ENCODE results near the gene AKAP6.

Gene AKAP6

DNA sequence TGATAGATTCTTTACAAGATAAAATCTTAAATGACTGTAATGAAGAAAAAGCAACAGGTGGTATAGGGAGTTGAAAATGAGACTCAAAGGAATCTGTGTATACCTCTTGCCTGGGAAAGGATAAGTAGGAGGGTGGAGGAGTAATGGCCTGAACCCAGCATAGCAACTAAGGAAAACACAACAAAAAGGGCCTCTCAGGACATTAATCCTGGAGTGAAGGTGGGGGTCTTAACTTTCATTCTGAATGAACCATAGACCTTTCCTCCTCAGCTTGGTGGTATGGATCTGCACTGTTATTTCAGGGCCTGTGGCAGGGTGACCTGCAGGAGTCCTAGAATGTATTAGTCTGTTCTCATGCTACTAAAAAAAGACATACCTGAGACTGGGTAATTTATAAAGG lies 185.6 kb downstream of the AKAP6 start:
- TF ChIP-seq, protein P1, sequence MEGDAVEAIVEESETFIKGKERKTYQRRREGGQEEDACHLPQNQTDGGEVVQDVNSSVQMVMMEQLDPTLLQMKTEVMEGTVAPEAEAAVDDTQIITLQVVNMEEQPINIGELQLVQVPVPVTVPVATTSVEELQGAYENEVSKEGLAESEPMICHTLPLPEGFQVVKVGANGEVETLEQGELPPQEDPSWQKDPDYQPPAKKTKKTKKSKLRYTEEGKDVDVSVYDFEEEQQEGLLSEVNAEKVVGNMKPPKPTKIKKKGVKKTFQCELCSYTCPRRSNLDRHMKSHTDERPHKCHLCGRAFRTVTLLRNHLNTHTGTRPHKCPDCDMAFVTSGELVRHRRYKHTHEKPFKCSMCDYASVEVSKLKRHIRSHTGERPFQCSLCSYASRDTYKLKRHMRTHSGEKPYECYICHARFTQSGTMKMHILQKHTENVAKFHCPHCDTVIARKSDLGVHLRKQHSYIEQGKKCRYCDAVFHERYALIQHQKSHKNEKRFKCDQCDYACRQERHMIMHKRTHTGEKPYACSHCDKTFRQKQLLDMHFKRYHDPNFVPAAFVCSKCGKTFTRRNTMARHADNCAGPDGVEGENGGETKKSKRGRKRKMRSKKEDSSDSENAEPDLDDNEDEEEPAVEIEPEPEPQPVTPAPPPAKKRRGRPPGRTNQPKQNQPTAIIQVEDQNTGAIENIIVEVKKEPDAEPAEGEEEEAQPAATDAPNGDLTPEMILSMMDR (IDR thresholded peaks at IDR 0.05; ENCODE audit: control insufficient read depth, extremely low read depth, insufficient read depth), result no peak
- H3K4me3 ChIP-seq (ENCODE audit: low read depth, low read length), result no peak overlapping the region
- DNase-seq (ENCODE audit: low read depth), result no peak

DNA sequence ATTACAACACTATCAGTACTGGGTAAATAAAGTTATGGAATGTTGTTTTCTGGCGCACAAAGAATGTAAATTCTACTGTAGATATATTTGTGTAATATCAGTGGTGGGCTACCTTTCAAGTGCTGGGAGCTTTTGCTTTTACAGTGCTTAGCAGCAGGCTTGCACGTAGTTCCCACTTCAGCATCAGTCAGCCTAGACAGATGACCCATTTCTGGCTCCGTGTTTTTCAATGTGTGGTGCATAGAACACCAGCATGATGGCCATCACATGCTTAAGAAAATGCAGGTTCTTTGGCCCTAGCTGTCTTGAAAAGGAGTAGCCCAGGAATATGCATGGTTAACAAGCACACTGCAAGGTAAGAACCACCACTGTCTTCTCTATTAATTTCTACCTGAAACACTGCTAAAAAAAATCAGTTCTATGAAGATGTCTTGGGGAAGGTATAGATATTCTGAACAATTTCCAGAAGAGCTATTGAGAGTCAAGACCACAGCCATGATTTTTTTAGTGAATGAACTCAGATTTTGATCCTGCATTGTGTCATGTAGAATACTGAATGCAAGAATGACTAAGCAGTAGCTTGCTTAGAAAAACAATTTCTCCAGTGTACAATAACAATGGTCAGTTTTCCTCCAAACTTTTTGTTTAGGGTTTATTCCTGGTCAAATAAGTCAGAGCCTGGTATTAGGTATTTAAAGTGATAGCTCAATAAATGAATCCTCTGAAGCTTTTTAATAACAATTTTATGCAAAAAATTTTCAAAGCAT lies 195.7 kb downstream of the AKAP6 start:
- DNase-seq (ENCODE audit: low read depth), result no peak
- TF ChIP-seq, protein P1 (IDR thresholded peaks at IDR 0.05; ENCODE audit: control insufficient read depth, extremely low read depth, insufficient read depth), result no peak
- no peak overlapping the region for H3K4me3 ChIP-seq (ENCODE audit: low read depth, low read length)

DNA sequence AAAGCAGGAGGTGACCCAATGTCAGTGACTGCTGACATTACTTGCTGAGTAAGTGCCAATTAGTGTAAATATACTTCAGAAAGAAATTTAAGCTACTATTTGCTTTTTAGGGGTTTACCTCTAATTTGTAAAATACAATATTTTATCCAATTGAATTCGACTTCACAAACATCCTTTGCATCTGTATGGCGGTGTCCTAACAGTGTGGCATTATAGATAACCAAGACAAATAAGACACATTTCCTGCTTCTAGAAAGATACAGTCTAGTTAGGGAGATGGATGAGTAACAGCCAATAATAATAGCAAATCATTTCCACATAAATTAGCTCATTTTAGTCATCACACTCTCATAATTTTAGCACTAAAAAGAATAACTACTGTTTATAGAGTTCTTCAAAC lies 196.5 kb downstream of the AKAP6 start:
- TF ChIP-seq, protein P1 (IDR thresholded peaks at IDR 0.05; ENCODE audit: control insufficient read depth, extremely low read depth, insufficient read depth), result no peak
- H3K4me3 ChIP-seq (ENCODE audit: low read depth, low read length), result no peak overlapping the region
- DNase-seq (ENCODE audit: low read depth), result no peak

DNA sequence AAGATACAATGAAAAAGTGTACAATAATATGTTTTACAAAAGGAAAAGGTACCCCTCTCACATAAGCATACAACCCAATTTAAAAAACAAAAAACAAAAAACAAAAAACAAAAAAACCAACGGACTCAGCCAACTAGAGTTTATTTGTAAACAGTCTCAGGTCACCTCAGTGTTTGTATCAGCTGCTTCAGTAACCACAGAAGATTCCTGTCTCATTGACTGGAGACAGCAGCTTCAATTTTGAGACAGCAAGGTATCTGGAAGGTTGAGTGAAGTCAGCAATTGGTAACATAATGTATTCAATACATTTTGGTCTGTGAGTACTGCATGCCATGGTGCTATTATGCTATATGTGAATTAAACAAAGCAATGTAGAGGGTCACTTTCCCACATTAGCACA lies 201.7 kb downstream of the AKAP6 start:
- DNase-seq (ENCODE audit: low read depth), result no peak
- H3K4me3 ChIP-seq (ENCODE audit: low read depth, low read length), result no peak overlapping the region
- TF ChIP-seq, protein P1 (IDR thresholded peaks at IDR 0.05; ENCODE audit: control insufficient read depth, extremely low read depth, insufficient read depth), result no peak

DNA sequence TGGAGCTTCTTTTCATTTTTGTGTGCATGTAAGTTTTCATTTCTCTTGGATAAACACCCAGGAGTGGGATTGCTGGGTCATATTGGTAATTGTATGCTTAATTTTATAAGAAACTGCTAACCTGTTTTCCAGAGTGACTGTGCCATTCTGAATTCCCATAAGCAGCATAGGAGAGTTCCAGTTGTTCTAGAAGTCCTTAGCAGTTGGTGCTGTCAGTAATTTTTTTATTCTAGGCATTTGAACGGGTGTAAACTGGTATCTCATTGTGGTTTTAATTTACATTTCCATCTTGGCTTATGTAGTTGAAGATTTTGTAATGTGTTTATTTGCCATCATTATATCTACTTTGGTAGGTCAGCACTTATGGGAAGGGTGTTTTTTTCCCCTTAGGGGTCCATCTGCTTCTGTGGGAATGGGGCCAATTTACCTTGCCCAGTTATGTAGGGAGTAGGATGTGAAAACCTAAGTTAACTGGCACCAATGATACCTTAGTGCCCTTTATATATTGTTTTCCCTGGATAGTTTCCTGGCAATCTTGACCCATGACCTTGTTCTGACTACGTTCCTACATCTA lies 202.9 kb downstream of the AKAP6 start:
- TF ChIP-seq, protein P1 (IDR thresholded peaks at IDR 0.05; ENCODE audit: control insufficient read depth, extremely low read depth, insufficient read depth), result no peak
- no peak overlapping the region for H3K4me3 ChIP-seq (ENCODE audit: low read depth, low read length)
- no peak for DNase-seq (ENCODE audit: low read depth)

DNA sequence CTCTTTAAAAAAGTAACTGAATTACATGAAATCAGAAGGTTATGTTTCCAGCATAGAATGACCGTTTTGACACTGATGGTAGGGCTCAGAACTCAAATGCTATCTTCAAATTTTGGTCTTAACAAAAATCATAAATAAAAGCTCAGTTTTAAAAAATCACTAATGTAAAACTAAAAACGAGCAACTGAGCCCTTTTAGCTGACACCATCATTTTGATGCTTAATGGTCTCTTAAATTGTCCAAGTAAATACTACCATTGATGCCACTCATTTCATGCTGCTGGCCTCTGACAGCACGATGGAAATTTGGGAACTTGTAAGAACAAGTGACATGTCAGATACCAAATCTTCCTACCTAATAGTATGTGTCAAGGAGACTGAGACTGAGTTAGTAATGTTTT lies 205.0 kb downstream of the AKAP6 start:
- TF ChIP-seq, protein P1 (IDR thresholded peaks at IDR 0.05; ENCODE audit: control insufficient read depth, extremely low read depth, insufficient read depth), result no peak
- no peak for DNase-seq (ENCODE audit: low read depth)

More for the DNA sequence above, 205.0 kb downstream of the AKAP6 start:
- H3K4me3 ChIP-seq (ENCODE audit: low read depth, low read length), result no peak overlapping the region
